Activated CD8-positive, alpha-beta memory T cell treated with anti-CD3 and anti-CD28 coated beads, Interleukin-2, amount 50 U/mL, for 24 hours (primary cell): ENCODE results near the gene EIF3D.

Experiments
- DNase-seq: peaks from one replicate; pipeline ENCODE4 v3.0.0-alpha.2; 2020; ENCODE audit errors: extremely low read depth

Gene EIF3D

GRCh38 chr22:36465232-36466021 is 63.5 kb downstream of the EIF3D start:
- no peak for DNase-seq

GRCh38 chr22:36464715-36465231 is 64.2 kb downstream of the EIF3D start:
- DNase-seq = no peak

GRCh38 chr22:36463783-36464184 is 65.2 kb downstream of the EIF3D start:
- no peak for DNase-seq

GRCh38 chr22:36461665-36462649 is 67.0 kb downstream of the EIF3D start:
- no peak for DNase-seq
